C4-2B (cell line): Measurements from ENCODE around the gene ZNF28.

Experiments used
- CTCF ChIP-seq: fragments of 450-650 bp; conservative IDR thresholded peaks from 2 replicates; pipeline ENCODE4 v1.5.1; 2017; ENCODE audit warnings: mild to moderate bottlenecking
- ZFX ChIP-seq: fragments of 450-650 bp; IDR thresholded peaks from 2 replicates; pipeline ENCODE4 v1.6.1; 2017

- TF ChIP-seq CTCF (no peak), ZFX (no peak)
Observed at GRCh38 chr19:52809801-52810200, 11.6 kb downstream of the ZNF28 start.
